ENCODE results near the gene ORM1. TPM values are rescaled to one million over a fixed set of nuclear protein-coding genes. Genes with fewer than 3 reads are reported as not detected.

The ORM1 gene
- total RNA-seq, 5 donors from 2014 or later (not counting 1 experiment from before 2014, with no cell fraction given) = 4.2 to 8.3 (median 6.2) TPM; not detected in 2

DNA sequence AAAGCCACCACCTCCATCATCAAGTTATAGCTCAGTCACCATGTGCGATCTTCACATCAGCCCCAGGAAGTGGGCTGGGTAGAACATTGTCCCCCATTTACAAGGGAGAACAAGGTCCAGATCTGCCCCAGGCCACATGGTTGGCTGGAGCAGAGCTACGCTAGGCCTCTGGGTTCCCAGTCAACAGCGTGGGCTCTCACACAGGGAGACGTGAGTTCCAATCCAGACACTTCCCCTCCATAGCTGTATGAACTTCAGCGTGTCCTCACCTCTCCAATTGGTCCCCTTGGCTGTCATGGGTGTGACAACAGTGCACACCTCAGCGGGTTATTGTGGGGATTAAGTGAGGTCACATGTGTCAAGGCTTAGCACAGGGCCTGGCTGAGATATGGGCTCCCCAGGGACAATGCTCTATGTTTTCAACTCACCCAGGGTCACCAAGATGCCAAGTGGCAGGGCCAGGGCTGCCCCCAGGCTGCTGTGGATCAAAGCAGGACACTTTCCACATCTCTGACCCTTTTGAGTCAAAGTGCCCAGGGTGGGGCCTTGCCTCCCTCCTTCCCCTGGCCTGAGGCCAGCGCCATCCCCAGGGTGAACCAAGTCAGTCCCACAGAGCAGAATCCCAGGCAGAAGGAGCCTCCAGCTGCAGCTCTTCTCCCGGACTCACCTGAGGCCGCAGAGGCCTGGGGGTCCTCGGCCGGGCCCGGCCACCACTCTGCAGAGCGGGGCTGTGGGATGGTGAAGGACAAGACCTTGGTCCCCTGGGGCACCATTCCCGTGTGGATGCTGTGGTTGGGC is 45.1 kb downstream of the ORM1 start:
- H3K27me3 ChIP-seq (replicated peaks in 1 of 2; ENCODE audit: control insufficient read depth in 2 of 2, extremely low read depth in 1 of 2, insufficient read depth in 2 of 2, low read length in 1 of 2) = no peaks in the 10 kb centered on the region
- Mint-ChIP-seq H3K4me3 (peak overlapping the region in 2 of 3 donors; percentile 28 to 77), H3K27me3 (no peaks in the 10 kb centered on the region), H3K27ac (peak overlapping the region; percentile 93 to 97), H3K9me3 (no peaks in the 10 kb centered on the region), H3K4me1 (peaks cover 88 to 96% (median 94%) of the 10 kb centered on the region in 3 donors), H3K36me3 (peaks cover 54% of the 10 kb centered on the region)
- POLR2A ChIA-PET = interaction anchor here (0.6 to 2.7 kb wide), 5 partner anchors 16 to 30 kb away, joined by 3 to 16 read pairs (median 3); no protein-coding TSS in a partner anchor
- peaks cover 88 to 95% of the 10 kb centered on the region in 2 experiments for H3K4me1 ChIP-seq (ENCODE audit: control insufficient read depth in 1 of 2, extremely low read depth in 1 of 2, insufficient read depth in 2 of 2, low read length in 2 of 2)
- 79% methylated on average over 11 of the region's 14 CpGs for WGBS (ENCODE audit: insufficient coverage)
- no peak overlapping the region for H3K4me3 ChIP-seq (ENCODE audit: control insufficient read depth in 1 of 2, extremely low read depth in 1 of 2, low read length in 1 of 2)
- no peak for ATAC-seq (replicated peaks in 1 of 4)
- H3K36me3 ChIP-seq (ENCODE audit: control insufficient read depth in 2 of 2, extremely low read depth in 1 of 2, insufficient read depth in 1 of 2, low read length in 1 of 2) = peaks cover 6 to 87% of the 10 kb centered on the region in 2 donors
- CTCF ChIA-PET = interaction anchor here (0.5 to 4.7 kb wide), 8 partner anchors 17 to 286 kb away, joined by 3 to 25 read pairs (median 4); partner anchors contain the start of gene AKNA (in 1 of the 2)
- peak overlapping the region; percentile 96 for H3K27ac ChIP-seq (ENCODE audit: low read length)
- no peaks in the 10 kb centered on the region for H3K9me3 ChIP-seq
- peak in 1 of 35 experiments; percentile 44 for DNase-seq

DNA sequence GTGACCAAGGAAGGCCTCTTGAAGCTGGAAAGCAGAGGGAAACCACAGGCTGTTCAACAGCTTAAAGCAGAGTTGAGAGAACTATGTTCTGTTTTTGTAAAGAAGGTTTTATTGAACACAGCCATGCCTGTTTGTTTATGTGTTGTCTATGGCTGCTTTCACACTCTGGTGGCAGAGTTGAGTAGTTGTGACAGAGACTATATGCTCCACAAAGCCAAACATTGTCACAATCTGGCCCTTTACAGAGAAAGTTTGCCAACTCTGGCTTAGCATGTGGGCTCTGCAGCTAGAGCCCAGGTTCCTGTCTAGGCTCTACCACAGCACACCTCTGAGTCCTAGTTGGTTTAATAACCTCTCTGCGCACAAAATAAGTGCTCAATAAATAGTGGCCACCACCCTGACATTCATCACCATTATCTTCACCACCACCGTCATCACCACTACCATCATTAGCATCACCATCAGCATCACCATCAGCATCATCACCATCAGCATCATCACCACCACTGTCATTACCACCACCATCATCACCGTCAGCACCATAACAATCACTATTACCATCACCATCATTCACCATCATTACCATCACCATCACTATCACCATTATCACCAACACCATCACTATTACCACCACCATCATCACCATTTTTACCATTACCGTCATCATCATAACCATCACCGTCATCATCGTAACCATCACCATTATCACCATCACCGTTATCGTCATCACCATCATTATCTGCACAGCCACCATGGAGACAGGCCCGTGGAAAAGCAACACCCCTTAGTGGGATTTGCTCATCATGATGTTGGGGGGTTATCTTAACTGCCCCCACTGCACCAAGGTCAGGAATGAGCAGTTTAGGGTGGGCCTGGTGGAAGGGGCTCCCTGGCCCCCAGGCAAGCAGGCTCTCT is 46.6 kb downstream of the ORM1 start:
- H3K4me3 ChIP-seq (ENCODE audit: control insufficient read depth in 1 of 2, extremely low read depth in 1 of 2, low read length in 1 of 2) = no peak overlapping the region
- peaks cover 88 to 95% (median 94%) of the 10 kb centered on the region in 3 donors for H3K4me1 Mint-ChIP-seq
- peaks cover 86 to 95% of the 10 kb centered on the region in 2 experiments for H3K4me1 ChIP-seq (ENCODE audit: control insufficient read depth in 1 of 2, extremely low read depth in 1 of 2, insufficient read depth in 2 of 2, low read length in 2 of 2)
- ChIA-PET CTCF (interaction anchor here in 1 of 2 donors (1.0 to 4.7 kb wide), 3 partner anchors 16 to 19 kb away, joined by 3 to 25 read pairs (median 9); partner anchors contain the start of gene AKNA), POLR2A (interaction anchor here (0.5 to 1.4 kb wide), 7 partner anchors 12 to 28 kb away, joined by 3 to 15 read pairs (median 4); partner anchors contain the start of gene AKNA (in 1 of the 2))
- DNase-seq (peak in 11 of 35 experiments; percentile 13 to 73 (median 38)), ATAC-seq (replicated peaks in 1 of 4) (no peak)
- H3K27me3 Mint-ChIP-seq = no peaks in the 10 kb centered on the region
- H3K27me3 ChIP-seq (replicated peaks in 1 of 2; ENCODE audit: control insufficient read depth in 2 of 2, extremely low read depth in 1 of 2, insufficient read depth in 2 of 2, low read length in 1 of 2) = no peaks in the 10 kb centered on the region
- peaks cover 6 to 84% of the 10 kb centered on the region in 2 donors for H3K36me3 ChIP-seq (ENCODE audit: control insufficient read depth in 2 of 2, extremely low read depth in 1 of 2, insufficient read depth in 1 of 2, low read length in 1 of 2)
- H3K9me3 ChIP-seq = no peaks in the 10 kb centered on the region
- peak overlapping the region in 2 of 3 donors; percentile 0 to 79 for H3K4me3 Mint-ChIP-seq
- no peaks in the 10 kb centered on the region for H3K9me3 Mint-ChIP-seq
- H3K36me3 Mint-ChIP-seq = peaks cover 49% of the 10 kb centered on the region
- H3K27ac ChIP-seq (ENCODE audit: low read length) = peak overlapping the region; percentile 96
- H3K27ac Mint-ChIP-seq = peak overlapping the region; percentile 64 to 69
- WGBS (ENCODE audit: insufficient coverage) = 51% methylated on average over 4 of the region's 9 CpGs

DNA sequence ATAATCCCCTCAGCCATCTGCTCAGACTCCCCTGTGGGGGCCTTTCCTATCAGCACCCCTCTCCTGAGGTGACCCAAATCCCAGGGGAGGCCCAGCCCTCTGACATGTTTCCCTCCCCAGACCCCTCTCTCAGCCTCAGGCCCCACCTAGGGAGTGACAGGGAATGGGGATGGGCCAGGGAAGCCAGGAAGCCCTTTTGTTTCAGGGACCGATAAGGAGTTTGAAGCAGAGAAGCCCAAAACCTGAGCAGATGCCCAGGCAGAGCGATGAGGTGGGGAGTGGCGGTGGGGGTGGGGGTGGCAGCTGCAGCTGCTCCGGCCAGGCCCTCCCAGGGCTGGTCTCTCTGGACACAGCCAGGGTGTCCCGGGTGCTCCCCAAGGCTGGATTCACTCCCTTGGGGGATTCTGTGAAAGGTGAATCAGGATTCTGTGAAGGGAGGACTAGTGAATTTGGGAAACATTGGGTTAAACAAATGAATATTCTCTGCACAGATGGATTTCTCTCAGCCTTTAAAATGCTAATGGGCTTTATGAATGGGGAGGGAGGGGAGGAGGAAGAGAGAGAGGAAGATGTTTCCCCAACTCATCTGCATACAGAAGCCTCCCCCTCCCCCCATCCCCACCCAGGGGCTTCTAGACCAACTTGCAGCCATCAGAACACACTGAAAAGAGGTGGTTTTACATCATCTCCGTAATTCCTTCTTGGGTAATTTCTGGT is 47.5 kb downstream of the ORM1 start:
- no peaks in the 10 kb centered on the region for H3K27me3 ChIP-seq (replicated peaks in 1 of 2; ENCODE audit: control insufficient read depth in 2 of 2, extremely low read depth in 1 of 2, insufficient read depth in 2 of 2, low read length in 1 of 2)
- ATAC-seq (replicated peaks in 1 of 4) (no peak), DNase-seq (no peak)
- peaks cover 86 to 97% of the 10 kb centered on the region in 2 experiments for H3K4me1 ChIP-seq (ENCODE audit: control insufficient read depth in 1 of 2, extremely low read depth in 1 of 2, insufficient read depth in 2 of 2, low read length in 2 of 2)
- H3K36me3 Mint-ChIP-seq = peaks cover 51% of the 10 kb centered on the region
- H3K27me3 Mint-ChIP-seq = no peaks in the 10 kb centered on the region
- H3K36me3 ChIP-seq (ENCODE audit: control insufficient read depth in 2 of 2, extremely low read depth in 1 of 2, insufficient read depth in 1 of 2, low read length in 1 of 2) = peaks cover 6 to 85% of the 10 kb centered on the region in 2 donors
- H3K4me1 Mint-ChIP-seq = peaks cover 90 to 96% (median 95%) of the 10 kb centered on the region in 3 donors
- POLR2A ChIA-PET = interaction anchor here (1.0 to 3.9 kb wide), 4 partner anchors 14 to 17 kb away, joined by 3 to 34 read pairs (median 6); partner anchors contain the start of gene AKNA (in 1 of the 2)
- H3K9me3 Mint-ChIP-seq = no peaks in the 10 kb centered on the region
- H3K9me3 ChIP-seq = no peaks in the 10 kb centered on the region
- peak overlapping the region in 2 of 3 donors; percentile 21 to 79 for H3K4me3 Mint-ChIP-seq
- 100% methylated on average over 2 of the region's 6 CpGs for WGBS (ENCODE audit: insufficient coverage)
- H3K27ac Mint-ChIP-seq = peak overlapping the region; percentile 86 to 96
- no peak overlapping the region for H3K4me3 ChIP-seq (ENCODE audit: control insufficient read depth in 1 of 2, extremely low read depth in 1 of 2, low read length in 1 of 2)
- CTCF ChIA-PET = interaction anchor here in 1 of 2 donors (1.3 kb wide), 1 partner anchor 16 kb away, joined by 3 read pairs; no protein-coding TSS in a partner anchor
- peak overlapping the region; percentile 96 for H3K27ac ChIP-seq (ENCODE audit: low read length)

DNA sequence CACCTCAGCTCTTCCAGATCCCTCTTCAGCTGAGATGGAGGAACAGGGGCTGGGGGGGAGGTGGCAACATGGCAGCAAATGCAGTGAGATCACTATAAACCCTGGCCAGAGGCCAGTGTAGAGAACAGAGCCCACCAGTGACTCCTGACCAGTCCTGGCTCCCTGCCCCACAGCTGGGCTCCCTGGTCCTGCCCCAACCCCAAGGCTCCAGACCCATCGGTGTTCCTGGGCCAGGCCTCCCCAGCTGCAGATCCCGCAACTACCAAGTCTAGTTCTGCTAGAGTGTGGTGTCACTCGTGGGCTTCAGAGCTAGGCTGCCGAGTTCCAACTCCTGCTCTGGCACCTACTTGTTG is 48.0 kb downstream of the ORM1 start:
- H3K9me3 ChIP-seq = no peaks in the 10 kb centered on the region
- Mint-ChIP-seq H3K27me3 (no peaks in the 10 kb centered on the region), H3K36me3 (peaks cover 52% of the 10 kb centered on the region), H3K4me3 (peak overlapping the region in 2 of 3 donors; percentile 21 to 79), H3K9me3 (no peaks in the 10 kb centered on the region), H3K27ac (peak overlapping the region; percentile 86 to 96), H3K4me1 (peaks cover 91 to 96% (median 95%) of the 10 kb centered on the region in 3 donors)
- POLR2A ChIA-PET = interaction anchor here (0.6 to 3.9 kb wide), 5 partner anchors 14 to 22 kb away, joined by 3 to 34 read pairs (median 7); partner anchors contain the start of gene AKNA (in 1 of the 2)
- ATAC-seq (replicated peaks in 1 of 4) = no peak
- CTCF ChIA-PET = interaction anchor here in 1 of 2 donors (1.3 kb wide), 1 partner anchor 15 kb away, joined by 3 read pairs; no protein-coding TSS in a partner anchor
- peaks cover 86 to 97% of the 10 kb centered on the region in 2 experiments for H3K4me1 ChIP-seq (ENCODE audit: control insufficient read depth in 1 of 2, extremely low read depth in 1 of 2, insufficient read depth in 2 of 2, low read length in 2 of 2)
- WGBS (ENCODE audit: insufficient coverage) = 60% methylated on average over 1 of the region's 4 CpGs
- H3K27me3 ChIP-seq (replicated peaks in 1 of 2; ENCODE audit: control insufficient read depth in 2 of 2, extremely low read depth in 1 of 2, insufficient read depth in 2 of 2, low read length in 1 of 2) = no peaks in the 10 kb centered on the region
- no peak for DNase-seq
- H3K4me3 ChIP-seq (ENCODE audit: control insufficient read depth in 1 of 2, extremely low read depth in 1 of 2, low read length in 1 of 2) = peak overlapping the region in 1 of 2 donors; percentile 42
- H3K27ac ChIP-seq (ENCODE audit: low read length) = peak overlapping the region; percentile 96
- H3K36me3 ChIP-seq (ENCODE audit: control insufficient read depth in 2 of 2, extremely low read depth in 1 of 2, insufficient read depth in 1 of 2, low read length in 1 of 2) = peaks cover 3 to 84% of the 10 kb centered on the region in 2 donors

DNA sequence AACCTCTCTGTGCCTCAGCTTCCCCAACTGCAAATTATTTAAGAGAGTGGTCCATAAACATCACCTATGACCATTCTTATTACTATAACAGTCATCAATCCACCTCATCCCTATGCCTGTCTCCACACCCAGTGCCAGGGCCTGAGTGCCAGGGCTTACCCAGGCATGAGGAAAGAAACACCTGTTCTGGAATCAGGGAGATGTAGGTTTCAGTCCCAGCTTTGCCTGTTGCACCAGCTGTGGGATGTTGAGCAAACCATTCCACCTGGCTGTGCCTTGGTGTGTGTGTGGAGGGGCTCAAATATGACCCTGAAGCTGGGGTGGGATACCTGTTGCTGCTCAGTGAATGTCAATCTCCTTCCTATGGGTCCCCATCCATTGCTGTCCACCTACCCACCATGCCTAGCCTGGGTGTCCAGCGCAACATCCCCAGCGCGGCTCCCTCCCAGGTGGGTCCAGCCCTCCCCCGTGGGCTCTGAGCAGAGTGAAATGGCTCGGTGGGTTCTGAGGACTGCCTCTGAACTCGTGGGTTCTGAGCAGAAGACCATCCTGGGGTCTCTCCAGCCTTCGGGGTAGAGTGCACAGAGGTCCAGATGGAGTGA is 48.5 kb downstream of the ORM1 start:
- CTCF ChIA-PET = interaction anchor here in 1 of 2 donors (1.3 to 3.1 kb wide), 2 partner anchors 14 to 15 kb away, joined by 3 to 40 read pairs; partner anchors contain the start of gene AKNA
- peak overlapping the region; percentile 86 to 96 for H3K27ac Mint-ChIP-seq
- ATAC-seq (replicated peaks in 1 of 4) = no peak

More for the DNA sequence above, 48.5 kb downstream of the ORM1 start:
- Histone ChIP-seq H3K27me3 (replicated peaks in 1 of 2; ENCODE audit: control insufficient read depth in 2 of 2, extremely low read depth in 1 of 2, insufficient read depth in 2 of 2, low read length in 1 of 2) (no peaks in the 10 kb centered on the region), H3K36me3 (ENCODE audit: control insufficient read depth in 2 of 2, extremely low read depth in 1 of 2, insufficient read depth in 1 of 2, low read length in 1 of 2) (peaks cover 3 to 83% of the 10 kb centered on the region in 2 donors), H3K9me3 (no peaks in the 10 kb centered on the region), H3K4me1 (ENCODE audit: control insufficient read depth in 1 of 2, extremely low read depth in 1 of 2, insufficient read depth in 2 of 2, low read length in 2 of 2) (peaks cover 86 to 97% of the 10 kb centered on the region in 2 experiments), H3K4me3 (ENCODE audit: control insufficient read depth in 1 of 2, extremely low read depth in 1 of 2, low read length in 1 of 2) (peak overlapping the region; percentile 38 to 42), H3K27ac (ENCODE audit: low read length) (peak overlapping the region; percentile 96)
- POLR2A ChIA-PET = interaction anchor here (0.6 to 3.9 kb wide), 5 partner anchors 13 to 22 kb away, joined by 3 to 34 read pairs (median 7); partner anchors contain the start of gene AKNA (in 1 of the 2)
- Mint-ChIP-seq H3K4me1 (peaks cover 88 to 93% (median 92%) of the 10 kb centered on the region in 3 donors), H3K27me3 (no peaks in the 10 kb centered on the region), H3K36me3 (peaks cover 54% of the 10 kb centered on the region), H3K9me3 (no peaks in the 10 kb centered on the region), H3K4me3 (peak overlapping the region; percentile 74 to 79 (median 75))
- no peak for DNase-seq
- WGBS (ENCODE audit: insufficient coverage) = 47% methylated on average over 5 of the region's 7 CpGs

Measured in T-cell (primary cell).